ENCODE measurements around the gene TFCP2L1.

The TFCP2L1 gene

GRCh38 chr2:121295911-121296650, 11.1 kb upstream of the TFCP2L1 start:
- TF ChIP-seq CTCF (IDR thresholded peaks at IDR 0.05; ENCODE audit: low read depth, low read length, missing control alignments), result no peak
- H3K4me3 ChIP-seq (replicated peaks; ENCODE audit: low read depth, low read length), result no peak overlapping the region
- DNase-seq (ENCODE audit: extremely low read depth, low read depth), result no peak

- H3K4me3 ChIP-seq (replicated peaks; ENCODE audit: low read depth, low read length), result no peak overlapping the region
- DNase-seq (ENCODE audit: extremely low read depth, low read depth), result no peak
- no peak for TF ChIP-seq CTCF (IDR thresholded peaks at IDR 0.05; ENCODE audit: low read depth, low read length, missing control alignments)
These were observed 10.2 kb upstream of the TFCP2L1 start for GRCh38 chr2:121294881-121295840.

GRCh38 chr2:121293450-121294325, 8.7 kb upstream of the TFCP2L1 start:
- DNase-seq (ENCODE audit: extremely low read depth, low read depth), result no peak
- H3K4me3 ChIP-seq (replicated peaks; ENCODE audit: low read depth, low read length), result no peak overlapping the region
- TF ChIP-seq CTCF (IDR thresholded peaks at IDR 0.05; ENCODE audit: low read depth, low read length, missing control alignments), result no peak

GRCh38 chr2:121291251-121291580, 6.2 kb upstream of the TFCP2L1 start:
- DNase-seq (ENCODE audit: extremely low read depth, low read depth), result no peak
- TF ChIP-seq CTCF (IDR thresholded peaks at IDR 0.05; ENCODE audit: low read depth, low read length, missing control alignments), result no peak
- H3K4me3 ChIP-seq (replicated peaks; ENCODE audit: low read depth, low read length), result no peak overlapping the region

- H3K4me3 ChIP-seq (replicated peaks; ENCODE audit: low read depth, low read length), result no peak overlapping the region
- no peak for TF ChIP-seq CTCF (IDR thresholded peaks at IDR 0.05; ENCODE audit: low read depth, low read length, missing control alignments)
- no peak for DNase-seq (ENCODE audit: extremely low read depth, low read depth)
These were observed 4.3 kb upstream of the TFCP2L1 start for GRCh38 chr2:121289271-121289670.

GRCh38 chr2:121288454-121289231, 3.6 kb upstream of the TFCP2L1 start:
- no peak for DNase-seq (ENCODE audit: extremely low read depth, low read depth)
- H3K4me3 ChIP-seq (replicated peaks; ENCODE audit: low read depth, low read length), result no peak overlapping the region
- no peak for TF ChIP-seq CTCF (IDR thresholded peaks at IDR 0.05; ENCODE audit: low read depth, low read length, missing control alignments)

Measured in HFF-Myc (cell line).